HG03097 (cell line): Measurements from ENCODE around the gene GAB1.

Source experiments
- ATAC-seq: cut with Tn5 transposase; IDR thresholded peaks from one replicate; pipeline ENCODE4 v1.9.1; 2021; ENCODE audit not compliant: unreplicated experiment, low FRiP score

Gene GAB1

GRCh38 chr4:143473334-143474126 is 136.9 kb downstream of the GAB1 start:
- no peak for ATAC-seq

GRCh38 chr4:143477487-143477886 is 140.8 kb downstream of the GAB1 start:
- ATAC-seq = no peak

GRCh38 chr4:143481361-143481760 is 144.7 kb downstream of the GAB1 start:
- ATAC-seq = no peak

GRCh38 chr4:143482840-143483239 is 146.2 kb downstream of the GAB1 start:
- no peak for ATAC-seq

GRCh38 chr4:143486314-143486713 is 149.6 kb downstream of the GAB1 start:
- no peak for ATAC-seq

GRCh38 chr4:143488687-143489086 is 152.0 kb downstream of the GAB1 start:
- ATAC-seq = no peak

GRCh38 chr4:143489106-143489505 is 152.4 kb downstream of the GAB1 start:
- ATAC-seq = no peak

- ATAC-seq = no peak
Measured at GRCh38 chr4:143498021-143498420, 161.3 kb downstream of the GAB1 start.

- no peak for ATAC-seq
Measured at GRCh38 chr4:143502231-143502630, 165.6 kb downstream of the GAB1 start.

GRCh38 chr4:143506031-143506430 is 169.4 kb downstream of the GAB1 start:
- ATAC-seq = no peak

GRCh38 chr4:143511906-143512305 is 175.2 kb downstream of the GAB1 start:
- ATAC-seq = no peak

GRCh38 chr4:143512978-143513313 is 176.3 kb downstream of the GAB1 start:
- ATAC-seq = peak; percentile 34

GRCh38 chr4:143513314-143514168 is 176.9 kb downstream of the GAB1 start, which contains the start of gene SMARCA5:
Gene SMARCA5 (plus strand): TSS chr4:143513702. CDS start chr4:143513925, 223 bp downstream.
- peak; percentile 88 for ATAC-seq

- no peak for ATAC-seq
Measured at GRCh38 chr4:143514169-143514495, 177.5 kb downstream of the GAB1 start.

GRCh38 chr4:143514497-143514896 is 177.8 kb downstream of the GAB1 start:
- no peak for ATAC-seq

- no peak for ATAC-seq
Measured at GRCh38 chr4:143514901-143515300, 178.2 kb downstream of the GAB1 start.

GRCh38 chr4:143515905-143516304 is 179.2 kb downstream of the GAB1 start:
- ATAC-seq = no peak

GRCh38 chr4:143517764-143518163 is 181.1 kb downstream of the GAB1 start:
- ATAC-seq = no peak
